Measurements from ENCODE around the gene FBXW10B.
"Not testable (repeated sequence)": the region's sequence is repeated elsewhere in the genome, so short reads cannot be mapped to it uniquely, and the experiment has no call there.

GRCh38 chr17:15629991-15630390, 10.5 kb upstream of the FBXW10B start:
- not testable (repeated sequence) for TF ChIP-seq EP300, CTCF (IDR thresholded peaks at IDR 0.05)

Data from upper lobe of left lung (tissue), 4 donors.